OCI-LY1 (cell line): ENCODE measurements around the gene SIGLEC15.

Experiments
- CTCF ChIP-seq: fragments of 200-600 bp; sonication (generic), shearing (Covaris generic); IDR thresholded peaks from 2 replicates; pipeline ENCODE4 v1.5.1; 2017; ENCODE audit warnings: mild to moderate bottlenecking, antibody characterized with exemption, low read length, moderate library complexity, mixed read lengths
- EZH2 ChIP-seq: fragments of 200-600 bp; sonication (generic), shearing (Covaris generic); IDR thresholded peaks from 2 replicates; pipeline ENCODE4 v1.8.0; 2017; ENCODE audit warnings: borderline replicate concordance, mixed run types, mild to moderate bottlenecking, antibody characterized with exemption, low read length, moderate library complexity, mixed read lengths

DNA sequence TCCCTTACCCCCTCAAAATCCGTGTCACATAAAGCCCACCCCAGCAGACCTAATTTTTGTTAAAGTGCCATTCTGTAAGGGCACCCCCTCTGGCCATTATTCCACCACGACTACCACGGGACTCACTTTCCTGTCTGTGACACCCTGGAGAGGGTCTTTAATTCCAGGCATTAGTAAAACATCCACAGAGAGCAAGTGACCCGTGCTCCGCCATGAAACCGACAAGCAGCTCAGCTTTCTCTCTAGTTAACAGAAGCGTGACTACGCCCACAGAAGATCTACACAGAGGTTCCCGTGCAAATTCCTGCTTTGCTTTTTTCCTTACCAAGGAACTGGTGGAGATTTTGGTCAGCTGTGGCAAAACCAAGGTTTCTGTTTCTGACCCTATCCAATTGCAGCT, 4.4 kb downstream of the SIGLEC15 start:
- no peak for TF ChIP-seq CTCF
- TF ChIP-seq EZH2, result no peak
